ENCODE results near the gene BANF2. TPM values are rescaled to one million over a fixed set of nuclear protein-coding genes. Genes with fewer than 3 reads are reported as not detected.

The BANF2 gene
- total and polyA plus RNA-seq, 2 of the 8 experiments (the other 6 are each of a cell fraction or from before 2014, with no cell fraction given) = not detected

DNA sequence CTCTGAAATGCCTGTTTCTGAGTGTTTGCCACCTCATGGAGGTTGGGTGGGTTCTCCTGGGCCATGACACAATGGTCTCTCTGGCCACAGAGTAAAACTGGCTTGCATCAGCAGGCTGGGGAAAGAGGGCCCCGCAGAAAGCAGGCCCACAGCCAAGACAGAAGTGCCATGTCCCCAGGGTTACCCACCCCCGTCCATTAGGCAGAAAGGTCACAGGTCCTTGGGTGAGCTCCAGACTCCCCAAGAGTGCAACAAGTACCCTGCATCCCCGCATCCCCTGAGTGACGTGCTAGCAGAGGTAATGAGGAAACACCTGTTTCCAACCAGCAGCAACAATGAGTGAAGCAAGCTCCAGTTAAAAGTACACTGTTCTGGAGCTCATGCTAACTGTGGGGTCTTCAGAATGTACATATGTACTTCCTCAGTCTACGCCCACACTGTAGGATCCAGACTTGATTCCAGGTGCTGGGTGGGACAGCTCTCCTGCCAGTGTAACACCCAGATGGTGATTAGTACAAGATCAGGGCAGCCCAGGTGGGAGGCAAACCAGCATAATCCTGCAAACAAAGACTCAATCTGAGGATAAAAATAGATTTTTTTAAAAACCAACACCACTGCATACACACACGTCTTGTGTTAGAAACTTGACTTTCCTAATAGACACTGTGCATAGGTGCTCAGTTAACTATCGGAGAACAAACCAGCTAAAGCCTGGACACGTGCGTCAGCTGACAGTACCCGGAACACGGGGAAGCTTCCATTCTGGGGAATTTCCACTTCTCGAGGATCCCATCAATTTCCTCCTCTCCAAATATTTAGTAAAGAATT lies 49.3 kb upstream of the BANF2 start (continued):
- TF ChIP-seq, protein P1, sequence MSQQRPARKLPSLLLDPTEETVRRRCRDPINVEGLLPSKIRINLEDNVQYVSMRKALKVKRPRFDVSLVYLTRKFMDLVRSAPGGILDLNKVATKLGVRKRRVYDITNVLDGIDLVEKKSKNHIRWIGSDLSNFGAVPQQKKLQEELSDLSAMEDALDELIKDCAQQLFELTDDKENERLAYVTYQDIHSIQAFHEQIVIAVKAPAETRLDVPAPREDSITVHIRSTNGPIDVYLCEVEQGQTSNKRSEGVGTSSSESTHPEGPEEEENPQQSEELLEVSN (IDR thresholded peaks at IDR 0.05) = no peak
- TF ChIP-seq MAFK (IDR thresholded peaks at IDR 0.05; ENCODE audit: low read depth, low read length) = no peak
- TF ChIP-seq NRF1 (IDR thresholded peaks at IDR 0.05; ENCODE audit: low read depth, low read length) = no peak
- no peak for TF ChIP-seq SP2 (IDR thresholded peaks at IDR 0.05; ENCODE audit: low read length)
